WTC11 (cell line): Measurements from ENCODE around the gene SLC2A11. TPM values are rescaled to one million over a fixed set of nuclear protein-coding genes. Genes with fewer than 3 reads are reported as not detected.

ENCODE experiments used
- ATAC-seq: fragments of 200-7000 bp; cut with Tn5 transposase; 2 replicates; pipeline ENCODE4 v1.10.0; 2021; ENCODE audit warnings: mild to moderate bottlenecking, moderate library complexity
- CTCF ChIA-PET: fragments of 300-600 bp; sonication (Branson Sonifier 250); formaldehyde crosslinking; loops from one replicate; lab custom pipeline; 2021; ENCODE audit warnings: antibody characterized with exemption; lab: Charles Lee
- POLR2A ChIA-PET: fragments of 350-600 bp; sonication (Branson Sonifier 250); formaldehyde crosslinking; loops from one replicate; lab custom pipeline; 2021; ENCODE audit warnings: antibody characterized with exemption; lab: Charles Lee
- DNase-seq: peaks from one replicate; pipeline ENCODE4 v3.0.0; 2021; ENCODE audit warnings: low spot score
- H3K27ac Mint-ChIP-seq: 2 replicates; pipeline ENCODE4 v1.8.0; 2021; ENCODE audit warnings: mixed read lengths
- H3K27me3 Mint-ChIP-seq: 2 replicates; pipeline ENCODE4 v1.8.0; 2021; ENCODE audit warnings: low read depth, mild to moderate bottlenecking, moderate library complexity, mixed read lengths
- H3K36me3 Mint-ChIP-seq: 2 replicates; pipeline ENCODE4 v1.8.0; 2021; ENCODE audit warnings: mixed read lengths
- H3K4me1 Mint-ChIP-seq: 2 replicates; pipeline ENCODE4 v1.8.0; 2022; ENCODE audit warnings: mixed read lengths
- H3K4me3 Mint-ChIP-seq: 2 replicates; pipeline ENCODE4 v1.8.0; 2021; ENCODE audit warnings: mild to moderate bottlenecking, moderate library complexity, mixed read lengths
- H3K9me3 Mint-ChIP-seq: 2 replicates; pipeline ENCODE4 v1.8.0; 2021; ENCODE audit warnings: mixed read lengths
- CBFB ChIP-seq: sonication (generic); formaldehyde crosslinking; IDR thresholded peaks from 2 replicates; pipeline ENCODE4 v1.8.1; 2022; ENCODE audit warnings: mild to moderate bottlenecking, low read depth, missing genetic modification reagents
- ELF4 ChIP-seq: sonication (generic); formaldehyde crosslinking; IDR thresholded peaks from 2 replicates; pipeline ENCODE4 v1.8.1; 2022; ENCODE audit warnings: low read depth, mild to moderate bottlenecking, moderate library complexity, missing genetic modification reagents
- ETV6 ChIP-seq: sonication (generic); formaldehyde crosslinking; IDR thresholded peaks from 2 replicates; pipeline ENCODE4 v1.8.1; 2022; ENCODE audit warnings: mild to moderate bottlenecking, missing genetic modification reagents
- FOXP1 ChIP-seq: sonication (generic); formaldehyde crosslinking; IDR thresholded peaks from 2 replicates; pipeline ENCODE4 v1.8.0; 2022; ENCODE audit warnings: missing genetic modification reagents, mild to moderate bottlenecking, moderate library complexity, borderline replicate concordance
- IRF2 ChIP-seq: sonication (generic); formaldehyde crosslinking; IDR thresholded peaks from 2 replicates; pipeline ENCODE4 v1.8.0; 2022; ENCODE audit warnings: low read depth, missing genetic modification reagents, borderline replicate concordance
- NR3C1 ChIP-seq: sonication (generic); formaldehyde crosslinking; conservative IDR thresholded peaks from 2 replicates; pipeline ENCODE4 v1.8.1; 2023; ENCODE audit warnings: low read depth, mild to moderate bottlenecking, missing genetic modification reagents
- SOX15 ChIP-seq: fragments of 250-450 bp; sonication (Bioruptor Pico); IDR thresholded peaks from 2 replicates; pipeline ENCODE4 v1.9.0; 2021; ENCODE audit warnings: mild to moderate bottlenecking
- TP53 ChIP-seq: sonication (generic); formaldehyde crosslinking; IDR thresholded peaks from 2 replicates; pipeline ENCODE4 v1.8.1; 2023; ENCODE audit warnings: mild to moderate bottlenecking, missing genetic modification reagents
- ZBTB21 ChIP-seq: sonication (generic); formaldehyde crosslinking; IDR thresholded peaks from 2 replicates; pipeline ENCODE4 v1.8.1; 2023; ENCODE audit warnings: mild to moderate bottlenecking, missing genetic modification reagents, borderline replicate concordance
- ZNF263 ChIP-seq: sonication (generic); formaldehyde crosslinking; IDR thresholded peaks from 2 replicates; pipeline ENCODE4 v1.8.1; 2022; ENCODE audit warnings: low read depth, mild to moderate bottlenecking, moderate library complexity, missing genetic modification reagents
- ZNF317 ChIP-seq: sonication (generic); formaldehyde crosslinking; IDR thresholded peaks from 2 replicates; pipeline ENCODE4 v1.8.1; 2023; ENCODE audit warnings: low read depth, mild to moderate bottlenecking, moderate library complexity, missing genetic modification reagents, borderline replicate concordance
- ZNF671 ChIP-seq: fragments of 250-450 bp; sonication (Bioruptor Pico); IDR thresholded peaks from 2 replicates; pipeline ENCODE4 v1.8.0; 2021; ENCODE audit warnings: mild to moderate bottlenecking
- total RNA-seq: library from RNA; stranded (reverse); gene quantifications from 3 replicates; pipeline ENCODE4 v1.2.3, GENCODE V29; 2021
- TF ChIP-seq, protein P1 (sequence below): sonication (generic); formaldehyde crosslinking; IDR thresholded peaks from 2 replicates; pipeline ENCODE4 v1.8.0; 2022; ENCODE audit warnings: missing genetic modification reagents
- TF ChIP-seq, protein P2 (sequence below): fragments of 250-450 bp; sonication (Bioruptor Pico); IDR thresholded peaks from 2 replicates; pipeline ENCODE4 v1.8.0; 2021; ENCODE audit warnings: mild to moderate bottlenecking
- TF ChIP-seq, protein P3 (sequence below): sonication (generic); formaldehyde crosslinking; IDR thresholded peaks from 2 replicates; pipeline ENCODE4 v1.8.1; 2023; ENCODE audit warnings: mild to moderate bottlenecking, moderate library complexity, missing genetic modification reagents
- TF ChIP-seq, protein P4 (sequence below): sonication (generic); formaldehyde crosslinking; IDR thresholded peaks from 2 replicates; pipeline ENCODE4 v1.8.1; 2023; ENCODE audit warnings: mild to moderate bottlenecking, missing genetic modification reagents, moderate library complexity
- TF ChIP-seq, protein P5 (sequence below): sonication (generic); formaldehyde crosslinking; IDR thresholded peaks from 2 replicates; pipeline ENCODE4 v1.8.0; 2023; ENCODE audit warnings: missing genetic modification reagents
- TF ChIP-seq, protein P6 (sequence below): sonication (generic); formaldehyde crosslinking; IDR thresholded peaks from 2 replicates; pipeline ENCODE4 v1.8.1; 2023; ENCODE audit warnings: mild to moderate bottlenecking, missing genetic modification reagents

Gene SLC2A11
- total RNA-seq, 1 experiment from 2014 or later = 19.9 TPM

DNA sequence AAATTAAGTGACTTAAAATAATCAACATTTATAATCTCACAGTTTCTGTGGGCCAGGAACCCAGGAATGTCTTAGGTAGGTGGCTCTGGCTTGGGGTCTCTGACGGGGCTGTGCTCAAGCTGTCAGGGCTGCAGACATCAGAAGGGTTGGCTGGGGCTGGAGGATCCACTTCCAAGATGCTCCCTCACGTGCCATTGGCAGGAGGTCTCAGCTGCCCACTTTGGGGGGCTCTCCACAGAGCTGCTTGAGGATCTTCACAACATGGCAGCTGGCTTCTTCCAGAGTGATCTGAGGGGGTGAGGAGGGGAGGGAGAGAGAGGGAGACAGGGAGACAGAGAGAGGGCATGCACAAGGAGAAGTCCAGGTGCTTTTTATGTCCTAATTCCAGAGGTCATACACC, 18.1 kb downstream of the SLC2A11 start (continued):
- TF ChIP-seq SOX15 (CRISPR knock-in tag) (no peak), TP53 (CRISPR knock-in tag) (no peak), IRF2 (no peak), ZNF671 (CRISPR knock-in tag) (no peak), ZNF317 (no peak), ETV6 (CRISPR knock-in tag) (no peak), ZBTB21 (CRISPR knock-in tag) (no peak), CBFB (CRISPR knock-in tag) (no peak)
- TF ChIP-seq, protein P1, sequence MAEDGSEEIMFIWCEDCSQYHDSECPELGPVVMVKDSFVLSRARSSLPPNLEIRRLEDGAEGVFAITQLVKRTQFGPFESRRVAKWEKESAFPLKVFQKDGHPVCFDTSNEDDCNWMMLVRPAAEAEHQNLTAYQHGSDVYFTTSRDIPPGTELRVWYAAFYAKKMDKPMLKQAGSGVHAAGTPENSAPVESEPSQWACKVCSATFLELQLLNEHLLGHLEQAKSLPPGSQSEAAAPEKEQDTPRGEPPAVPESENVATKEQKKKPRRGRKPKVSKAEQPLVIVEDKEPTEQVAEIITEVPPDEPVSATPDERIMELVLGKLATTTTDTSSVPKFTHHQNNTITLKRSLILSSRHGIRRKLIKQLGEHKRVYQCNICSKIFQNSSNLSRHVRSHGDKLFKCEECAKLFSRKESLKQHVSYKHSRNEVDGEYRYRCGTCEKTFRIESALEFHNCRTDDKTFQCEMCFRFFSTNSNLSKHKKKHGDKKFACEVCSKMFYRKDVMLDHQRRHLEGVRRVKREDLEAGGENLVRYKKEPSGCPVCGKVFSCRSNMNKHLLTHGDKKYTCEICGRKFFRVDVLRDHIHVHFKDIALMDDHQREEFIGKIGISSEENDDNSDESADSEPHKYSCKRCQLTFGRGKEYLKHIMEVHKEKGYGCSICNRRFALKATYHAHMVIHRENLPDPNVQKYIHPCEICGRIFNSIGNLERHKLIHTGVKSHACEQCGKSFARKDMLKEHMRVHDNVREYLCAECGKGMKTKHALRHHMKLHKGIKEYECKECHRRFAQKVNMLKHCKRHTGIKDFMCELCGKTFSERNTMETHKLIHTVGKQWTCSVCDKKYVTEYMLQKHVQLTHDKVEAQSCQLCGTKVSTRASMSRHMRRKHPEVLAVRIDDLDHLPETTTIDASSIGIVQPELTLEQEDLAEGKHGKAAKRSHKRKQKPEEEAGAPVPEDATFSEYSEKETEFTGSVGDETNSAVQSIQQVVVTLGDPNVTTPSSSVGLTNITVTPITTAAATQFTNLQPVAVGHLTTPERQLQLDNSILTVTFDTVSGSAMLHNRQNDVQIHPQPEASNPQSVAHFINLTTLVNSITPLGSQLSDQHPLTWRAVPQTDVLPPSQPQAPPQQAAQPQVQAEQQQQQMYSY (CRISPR knock-in tag) = no peak
- TF ChIP-seq, protein P2, sequence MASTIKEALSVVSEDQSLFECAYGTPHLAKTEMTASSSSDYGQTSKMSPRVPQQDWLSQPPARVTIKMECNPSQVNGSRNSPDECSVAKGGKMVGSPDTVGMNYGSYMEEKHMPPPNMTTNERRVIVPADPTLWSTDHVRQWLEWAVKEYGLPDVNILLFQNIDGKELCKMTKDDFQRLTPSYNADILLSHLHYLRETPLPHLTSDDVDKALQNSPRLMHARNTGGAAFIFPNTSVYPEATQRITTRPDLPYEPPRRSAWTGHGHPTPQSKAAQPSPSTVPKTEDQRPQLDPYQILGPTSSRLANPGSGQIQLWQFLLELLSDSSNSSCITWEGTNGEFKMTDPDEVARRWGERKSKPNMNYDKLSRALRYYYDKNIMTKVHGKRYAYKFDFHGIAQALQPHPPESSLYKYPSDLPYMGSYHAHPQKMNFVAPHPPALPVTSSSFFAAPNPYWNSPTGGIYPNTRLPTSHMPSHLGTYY (CRISPR knock-in tag) = no peak
- TF ChIP-seq, protein P3, sequence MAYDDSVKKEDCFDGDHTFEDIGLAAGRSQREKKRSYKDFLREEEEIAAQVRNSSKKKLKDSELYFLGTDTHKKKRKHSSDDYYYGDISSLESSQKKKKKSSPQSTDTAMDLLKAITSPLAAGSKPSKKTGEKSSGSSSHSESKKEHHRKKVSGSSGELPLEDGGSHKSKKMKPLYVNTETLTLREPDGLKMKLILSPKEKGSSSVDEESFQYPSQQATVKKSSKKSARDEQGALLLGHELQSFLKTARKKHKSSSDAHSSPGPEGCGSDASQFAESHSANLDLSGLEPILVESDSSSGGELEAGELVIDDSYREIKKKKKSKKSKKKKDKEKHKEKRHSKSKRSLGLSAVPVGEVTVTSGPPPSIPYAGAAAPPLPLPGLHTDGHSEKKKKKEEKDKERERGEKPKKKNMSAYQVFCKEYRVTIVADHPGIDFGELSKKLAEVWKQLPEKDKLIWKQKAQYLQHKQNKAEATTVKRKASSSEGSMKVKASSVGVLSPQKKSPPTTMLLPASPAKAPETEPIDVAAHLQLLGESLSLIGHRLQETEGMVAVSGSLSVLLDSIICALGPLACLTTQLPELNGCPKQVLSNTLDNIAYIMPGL (CRISPR knock-in tag) = no peak
- TF ChIP-seq, protein P4, sequence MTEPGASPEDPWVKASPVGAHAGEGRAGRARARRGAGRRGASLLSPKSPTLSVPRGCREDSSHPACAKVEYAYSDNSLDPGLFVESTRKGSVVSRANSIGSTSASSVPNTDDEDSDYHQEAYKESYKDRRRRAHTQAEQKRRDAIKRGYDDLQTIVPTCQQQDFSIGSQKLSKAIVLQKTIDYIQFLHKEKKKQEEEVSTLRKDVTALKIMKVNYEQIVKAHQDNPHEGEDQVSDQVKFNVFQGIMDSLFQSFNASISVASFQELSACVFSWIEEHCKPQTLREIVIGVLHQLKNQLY = no peak
- TF ChIP-seq, protein P5, sequence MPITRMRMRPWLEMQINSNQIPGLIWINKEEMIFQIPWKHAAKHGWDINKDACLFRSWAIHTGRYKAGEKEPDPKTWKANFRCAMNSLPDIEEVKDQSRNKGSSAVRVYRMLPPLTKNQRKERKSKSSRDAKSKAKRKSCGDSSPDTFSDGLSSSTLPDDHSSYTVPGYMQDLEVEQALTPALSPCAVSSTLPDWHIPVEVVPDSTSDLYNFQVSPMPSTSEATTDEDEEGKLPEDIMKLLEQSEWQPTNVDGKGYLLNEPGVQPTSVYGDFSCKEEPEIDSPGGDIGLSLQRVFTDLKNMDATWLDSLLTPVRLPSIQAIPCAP (CRISPR knock-in tag) = no peak

DNA sequence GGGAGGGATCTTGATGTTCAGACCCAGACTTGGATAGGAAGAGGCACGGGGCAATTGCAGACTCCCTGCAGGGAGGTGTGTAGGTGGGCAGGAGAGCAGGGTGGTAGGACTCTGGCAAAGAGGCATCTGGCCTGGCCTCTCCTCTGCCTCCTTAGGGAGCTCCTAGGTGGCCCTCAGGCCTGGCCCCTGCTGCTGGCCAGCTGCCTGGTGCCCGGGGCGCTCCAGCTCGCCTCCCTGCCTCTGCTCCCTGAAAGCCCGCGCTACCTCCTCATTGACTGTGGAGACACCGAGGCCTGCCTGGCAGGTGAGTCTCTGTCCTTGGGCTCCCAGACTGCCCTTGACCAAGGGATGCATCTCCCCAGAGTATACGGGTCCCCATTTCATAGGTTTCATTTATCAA, 19.9 kb downstream of the SLC2A11 start:
- ChIA-PET POLR2A (interaction anchor here (0.9 kb wide), 1 partner anchor 42 kb away, joined by 4 read pairs; no protein-coding TSS in a partner anchor), CTCF (interaction anchor here (0.8 kb wide), 1 partner anchor 16 kb away, joined by 3 read pairs; no protein-coding TSS in a partner anchor)
- Mint-ChIP-seq H3K4me3 (no peak overlapping the region), H3K27me3 (no peaks in the 10 kb centered on the region), H3K4me1 (no peaks in the 10 kb centered on the region; the same call in 1 of the 2 replicates), H3K27ac (no peak overlapping the region), H3K36me3 (peaks cover 22% of the 10 kb centered on the region), H3K9me3 (no peaks in the 10 kb centered on the region)
- DNase-seq (no peak), ATAC-seq (no peak)
- TF ChIP-seq NR3C1 (CRISPR knock-in tag) (no peak), FOXP1 (no peak), ELF4 (no peak)
- TF ChIP-seq, all 79 proteins: peak for 0

DNA sequence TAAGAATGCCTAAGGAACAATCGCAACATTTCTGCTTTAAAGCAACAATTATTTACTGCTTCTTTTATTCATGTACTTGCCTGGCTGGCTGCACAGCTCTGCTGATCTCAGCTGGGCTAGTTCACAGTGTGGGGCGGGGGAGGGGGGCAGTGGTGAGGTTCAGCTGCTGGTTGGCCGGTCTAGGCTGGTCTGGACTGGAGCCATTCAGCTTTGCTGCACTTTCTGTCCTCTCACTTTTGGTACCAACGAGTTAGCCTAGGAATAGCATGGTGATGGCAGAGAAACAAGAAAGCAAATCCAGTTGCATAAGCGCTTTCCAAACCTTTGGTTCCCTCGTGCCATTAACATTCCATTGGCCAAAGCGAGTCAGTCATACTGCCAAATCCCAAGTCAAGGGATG, 20.5 kb downstream of the SLC2A11 start:
- CTCF ChIA-PET = interaction anchor here (0.8 to 0.9 kb wide), 2 partner anchors 16 to 21 kb away, joined by 3 read pairs; partner anchors contain the start of gene SLC2A11
- Mint-ChIP-seq H3K9me3 (no peaks in the 10 kb centered on the region), H3K36me3 (peaks cover 20% of the 10 kb centered on the region; the same call in 1 of the 2 replicates), H3K27ac (no peak overlapping the region)
- DNase-seq (no peak), ATAC-seq (no peak)
- TF ChIP-seq ZNF263 (CRISPR knock-in tag) = no peak
- TF ChIP-seq, protein P6, sequence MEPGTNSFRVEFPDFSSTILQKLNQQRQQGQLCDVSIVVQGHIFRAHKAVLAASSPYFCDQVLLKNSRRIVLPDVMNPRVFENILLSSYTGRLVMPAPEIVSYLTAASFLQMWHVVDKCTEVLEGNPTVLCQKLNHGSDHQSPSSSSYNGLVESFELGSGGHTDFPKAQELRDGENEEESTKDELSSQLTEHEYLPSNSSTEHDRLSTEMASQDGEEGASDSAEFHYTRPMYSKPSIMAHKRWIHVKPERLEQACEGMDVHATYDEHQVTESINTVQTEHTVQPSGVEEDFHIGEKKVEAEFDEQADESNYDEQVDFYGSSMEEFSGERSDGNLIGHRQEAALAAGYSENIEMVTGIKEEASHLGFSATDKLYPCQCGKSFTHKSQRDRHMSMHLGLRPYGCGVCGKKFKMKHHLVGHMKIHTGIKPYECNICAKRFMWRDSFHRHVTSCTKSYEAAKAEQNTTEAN (CRISPR knock-in tag) = no peak
- TF ChIP-seq, all 79 proteins: peak for 0
- Mint-ChIP-seq H3K27me3 (no peaks in the 10 kb centered on the region), H3K4me1 (no peaks in the 10 kb centered on the region; the same call in 1 of the 2 replicates), H3K4me3 (no peak overlapping the region)
- POLR2A ChIA-PET = interaction anchor here (0.9 kb wide), 1 partner anchor 41 kb away, joined by 4 read pairs; no protein-coding TSS in a partner anchor
